Measurements from ENCODE around the gene SEZ6L.

SEZ6L gene

DNA sequence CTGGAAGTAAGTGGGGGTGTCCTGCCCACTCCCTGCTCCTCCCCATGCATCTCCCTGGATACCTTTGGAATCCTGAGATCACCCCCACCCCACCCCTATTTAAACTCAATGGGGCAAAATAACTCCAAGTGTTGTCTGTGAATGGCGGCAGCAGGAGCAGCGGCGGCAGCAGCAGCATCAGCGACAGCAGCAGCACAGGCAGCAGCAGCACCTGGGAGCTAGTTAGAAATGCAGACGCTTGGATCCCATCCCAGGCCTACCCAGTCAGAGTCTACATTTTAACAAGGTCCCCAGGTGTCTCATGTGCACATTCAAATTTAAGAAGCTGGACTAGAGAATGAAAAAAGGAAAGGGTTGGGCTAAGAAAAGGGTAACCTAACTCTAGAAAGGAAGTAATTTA lies 82.6 kb downstream of the SEZ6L start:
- no peak for FAIRE-seq

DNA sequence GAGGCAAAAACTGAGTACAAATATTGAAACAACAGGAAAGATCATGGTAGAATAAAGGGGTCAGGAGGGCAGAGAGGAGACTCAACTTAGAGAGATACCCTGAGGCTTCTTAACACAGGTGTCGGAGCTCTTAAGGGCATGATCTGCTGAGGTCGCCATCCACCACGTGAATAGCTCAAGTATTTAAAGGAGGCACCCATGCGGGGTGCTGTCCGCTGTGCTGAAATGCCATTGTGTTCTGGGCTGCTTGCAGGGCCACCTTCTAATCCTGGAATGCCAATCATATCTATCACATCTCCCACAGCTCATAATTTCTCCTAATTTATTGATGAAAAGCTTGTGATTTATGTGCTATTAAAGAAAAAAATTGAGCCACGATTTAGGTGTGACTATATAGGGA lies 90.2 kb downstream of the SEZ6L start:
- no peak for FAIRE-seq

GRCh38 chr22:26264162-26264561 lies 94.9 kb downstream of the SEZ6L start:
- FAIRE-seq = no peak

- no peak for FAIRE-seq
Measured at GRCh38 chr22:26265281-26265680, 96.0 kb downstream of the SEZ6L start.

DNA sequence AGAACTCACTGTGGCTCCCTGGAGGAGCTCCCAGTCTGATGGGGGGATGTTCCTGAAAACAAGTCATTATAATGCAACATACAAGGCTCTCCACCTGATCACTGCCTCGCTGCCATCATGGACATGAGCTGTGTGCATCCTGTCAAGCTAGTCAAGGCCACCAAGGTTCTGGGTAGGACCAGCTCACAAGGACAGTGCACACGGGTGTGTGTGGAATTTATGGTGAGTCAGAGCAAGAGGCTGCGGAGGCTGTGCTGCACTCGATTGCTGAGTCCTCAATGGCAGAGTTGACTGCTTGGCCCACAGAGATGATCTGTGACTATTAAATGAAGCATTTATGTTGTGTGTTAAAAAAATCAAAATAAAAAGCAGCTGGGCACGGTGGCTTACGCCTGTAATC lies 96.6 kb downstream of the SEZ6L start:
- no peak for FAIRE-seq

GRCh38 chr22:26267856-26268255 lies 98.6 kb downstream of the SEZ6L start:
- FAIRE-seq = no peak

GRCh38 chr22:26269572-26269971 lies 100.3 kb downstream of the SEZ6L start:
- FAIRE-seq = no peak

DNA sequence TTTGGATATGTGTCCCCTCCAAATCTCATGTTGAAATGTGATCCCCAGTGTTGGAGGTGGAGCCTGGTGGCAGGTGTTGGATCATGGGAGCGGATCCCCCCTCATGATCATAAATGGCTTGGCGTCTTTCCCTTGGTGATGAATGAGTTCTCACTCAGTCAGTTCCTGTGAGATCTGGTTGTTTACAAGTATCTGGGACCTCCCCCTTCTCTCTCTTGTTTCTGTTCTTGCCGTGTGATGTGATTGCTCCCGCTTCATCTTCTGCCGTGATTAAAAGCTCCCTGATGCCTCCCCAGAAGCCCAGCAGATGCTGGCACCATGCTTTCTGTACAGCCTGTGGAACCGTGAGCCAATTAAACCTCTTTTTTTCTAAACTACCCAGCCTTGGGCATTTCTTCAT lies 102.2 kb downstream of the SEZ6L start:
- no peak for FAIRE-seq

GRCh38 chr22:26273011-26273675 lies 103.9 kb downstream of the SEZ6L start:
- FAIRE-seq = no peak

DNA sequence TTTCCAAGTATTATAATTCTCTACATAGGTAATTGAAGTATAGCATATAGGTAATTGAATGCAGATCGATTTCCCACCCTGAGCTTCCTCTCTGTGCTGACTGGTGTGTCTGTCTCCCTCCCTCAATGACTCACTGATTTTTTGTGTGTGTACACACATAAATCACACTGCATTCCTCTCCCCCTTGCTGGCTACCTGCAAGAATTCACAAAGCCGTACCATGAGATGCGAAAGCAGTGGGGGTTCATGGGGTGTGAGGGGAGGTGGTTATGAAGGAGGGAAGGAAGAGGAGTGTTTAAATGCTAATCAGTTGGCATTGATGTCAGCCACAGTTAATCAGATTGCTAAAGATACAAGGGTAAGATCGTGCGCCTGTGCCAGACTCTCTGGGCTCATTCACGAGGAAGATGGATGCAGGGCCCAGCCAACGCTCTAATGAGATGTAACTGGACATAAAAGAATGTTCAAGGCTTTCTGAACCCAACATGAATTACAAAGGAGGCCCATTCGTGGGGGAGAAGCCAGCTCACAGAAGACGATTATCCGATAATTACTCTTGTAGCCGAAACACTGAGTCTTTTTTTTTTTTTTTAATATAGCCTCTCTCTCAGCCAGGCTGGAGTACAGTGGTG lies 107.4 kb downstream of the SEZ6L start:
- no peak for FAIRE-seq

DNA sequence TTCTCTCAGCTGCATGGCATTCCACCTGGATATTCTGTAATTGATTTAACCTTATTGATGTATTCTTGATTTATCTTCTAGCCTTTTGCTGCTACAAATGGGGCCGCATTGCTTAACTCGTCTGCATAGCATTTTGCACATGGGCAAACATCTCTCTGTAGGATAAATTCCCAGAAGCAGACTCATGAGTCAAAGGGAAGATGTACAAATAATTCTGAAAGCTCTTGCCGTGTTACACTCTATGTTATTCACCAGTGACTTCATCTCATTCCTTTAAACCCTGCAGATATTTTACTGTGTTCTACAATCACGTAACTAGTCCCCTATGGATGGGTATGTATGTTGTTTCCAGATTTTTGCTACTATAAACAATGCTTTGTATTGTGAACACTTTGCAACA lies 112.7 kb downstream of the SEZ6L start:
- FAIRE-seq = no peak

DNA sequence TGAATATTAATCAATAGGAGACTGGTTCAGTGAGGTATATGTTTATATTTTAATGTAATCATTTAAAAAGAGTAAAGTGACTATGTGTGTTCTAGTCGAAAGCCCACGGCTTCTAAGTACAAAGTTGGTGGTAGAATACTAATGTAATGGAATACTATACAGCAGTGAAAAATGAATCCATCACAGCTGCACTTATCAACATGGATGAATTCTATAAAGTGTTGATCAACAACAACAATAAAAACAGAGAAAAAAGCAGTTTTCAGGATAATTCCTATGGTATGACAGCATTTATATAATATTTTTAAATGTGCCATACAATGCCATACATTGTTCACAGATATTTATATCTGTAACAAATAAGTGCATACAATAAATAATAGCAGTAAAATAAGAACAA lies 114.1 kb downstream of the SEZ6L start:
- no peak for FAIRE-seq

DNA sequence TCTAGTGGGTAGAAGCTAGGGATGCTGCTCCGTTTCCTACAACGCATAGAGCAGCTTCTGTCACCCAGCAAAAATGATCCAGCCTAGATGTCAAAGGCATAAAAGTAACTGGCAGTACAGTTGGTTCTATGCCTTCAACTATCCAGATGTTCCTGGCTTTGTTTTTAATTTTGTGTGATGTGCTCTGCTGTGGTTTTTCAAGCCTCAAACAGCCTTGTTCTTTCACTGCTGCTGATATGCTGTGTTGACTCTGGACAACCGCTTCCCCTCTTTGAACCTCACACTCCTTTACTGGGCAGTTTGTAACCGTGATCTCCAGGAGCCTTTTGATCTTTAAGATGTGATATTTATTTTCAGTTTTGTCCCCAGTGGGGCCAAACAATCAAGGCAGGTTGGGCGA lies 116.4 kb downstream of the SEZ6L start:
- FAIRE-seq = no peak

DNA sequence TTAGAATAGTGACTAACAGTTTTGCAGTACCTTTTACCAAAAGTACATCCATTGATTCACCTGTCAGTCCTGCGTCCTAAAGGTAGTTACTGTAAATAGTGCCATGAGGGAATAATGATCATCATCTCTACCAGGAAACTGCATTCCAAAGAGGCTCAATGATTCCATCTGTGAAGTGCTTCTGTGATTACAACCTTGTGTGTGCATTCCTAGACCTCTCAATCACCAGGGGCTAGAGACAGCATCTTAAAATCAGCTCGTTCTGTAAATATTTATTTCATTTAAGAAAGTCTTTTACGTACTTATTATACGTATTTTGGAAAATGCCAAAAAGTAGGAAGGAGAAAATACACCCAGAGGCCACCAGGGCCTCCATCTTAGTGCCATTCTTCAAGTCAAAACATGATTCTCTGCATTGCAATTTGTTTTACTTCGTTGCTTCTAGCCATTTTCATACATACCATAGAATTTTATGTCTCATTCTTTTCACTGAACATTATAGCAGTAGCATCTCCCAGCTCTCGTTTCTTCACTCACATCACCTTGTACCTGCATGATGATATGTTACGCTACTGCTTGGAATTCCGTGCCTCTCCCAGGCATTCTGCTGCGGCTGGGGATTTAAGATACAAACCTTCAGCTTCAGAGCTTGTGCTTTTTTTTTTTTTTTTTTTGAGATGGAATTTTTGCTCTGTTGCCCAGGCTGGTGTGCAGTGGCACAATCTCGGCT lies 117.0 kb downstream of the SEZ6L start:
- FAIRE-seq = no peak

GRCh38 chr22:26287382-26288225 lies 118.3 kb downstream of the SEZ6L start:
- FAIRE-seq = no peak

DNA sequence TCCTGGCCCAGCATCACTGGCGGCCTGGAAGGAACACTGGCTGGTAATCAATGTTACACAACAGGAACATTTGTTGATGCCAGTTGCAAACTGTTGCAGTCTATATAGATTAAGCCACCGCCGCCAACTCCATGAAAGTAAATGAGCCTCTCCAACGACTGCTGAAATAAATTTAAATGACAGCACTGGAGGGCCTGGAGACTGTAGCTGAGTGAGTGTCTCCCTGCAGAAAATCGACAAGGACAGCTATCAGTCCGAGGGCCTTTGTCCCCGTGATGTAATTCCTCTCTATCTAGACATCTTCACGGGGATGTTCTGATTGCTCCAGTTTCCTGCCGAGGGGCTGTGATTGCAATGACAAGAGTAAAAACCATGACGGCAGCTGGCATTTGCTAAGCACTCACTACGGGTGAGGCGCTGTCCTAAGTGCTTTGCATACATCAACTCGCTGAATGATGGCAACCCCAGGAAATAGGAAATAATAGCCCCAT lies 120.4 kb downstream of the SEZ6L start:
- FAIRE-seq = no peak

DNA sequence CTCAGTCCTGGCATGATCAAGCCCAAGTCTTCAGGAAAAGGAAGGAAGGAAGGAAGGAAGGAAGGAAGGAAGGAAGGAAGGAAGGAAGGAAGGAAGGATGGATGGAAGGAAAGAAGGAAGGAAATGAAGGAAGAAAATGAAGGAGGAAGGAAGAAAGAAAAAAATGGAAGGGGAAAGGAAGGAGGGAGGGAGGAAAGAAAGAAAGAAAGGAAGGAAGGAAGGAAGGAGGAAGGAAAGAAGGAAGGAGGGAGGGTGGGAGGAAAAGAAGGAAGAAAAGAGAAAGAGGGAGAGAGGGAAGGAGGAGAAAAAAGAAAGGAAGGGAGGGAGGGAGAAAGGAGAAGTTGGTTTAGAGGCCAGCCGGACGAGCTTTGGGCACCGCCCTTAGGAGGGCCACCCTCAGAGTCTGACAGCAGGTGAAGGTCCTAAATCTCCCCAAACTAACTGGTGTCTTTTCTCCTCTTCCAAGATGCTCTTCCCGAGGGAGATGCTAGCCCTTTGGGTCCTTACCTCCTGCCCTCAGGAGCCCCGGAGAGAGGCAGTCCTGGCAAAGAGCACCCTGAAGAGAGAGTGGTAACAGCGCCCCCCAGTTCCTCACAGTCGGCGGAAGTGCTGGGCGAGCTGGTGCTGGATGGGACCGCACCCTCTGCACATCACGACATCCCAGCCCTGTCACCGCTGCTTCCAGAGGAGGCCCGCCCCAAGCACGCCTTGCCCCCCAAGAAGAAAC lies 122.8 kb downstream of the SEZ6L start:
- no peak for FAIRE-seq

GRCh38 chr22:26292667-26292995 lies 123.4 kb downstream of the SEZ6L start:
- FAIRE-seq = no peak

GRCh38 chr22:26295563-26296126 lies 126.4 kb downstream of the SEZ6L start:
- no peak for FAIRE-seq

DNA sequence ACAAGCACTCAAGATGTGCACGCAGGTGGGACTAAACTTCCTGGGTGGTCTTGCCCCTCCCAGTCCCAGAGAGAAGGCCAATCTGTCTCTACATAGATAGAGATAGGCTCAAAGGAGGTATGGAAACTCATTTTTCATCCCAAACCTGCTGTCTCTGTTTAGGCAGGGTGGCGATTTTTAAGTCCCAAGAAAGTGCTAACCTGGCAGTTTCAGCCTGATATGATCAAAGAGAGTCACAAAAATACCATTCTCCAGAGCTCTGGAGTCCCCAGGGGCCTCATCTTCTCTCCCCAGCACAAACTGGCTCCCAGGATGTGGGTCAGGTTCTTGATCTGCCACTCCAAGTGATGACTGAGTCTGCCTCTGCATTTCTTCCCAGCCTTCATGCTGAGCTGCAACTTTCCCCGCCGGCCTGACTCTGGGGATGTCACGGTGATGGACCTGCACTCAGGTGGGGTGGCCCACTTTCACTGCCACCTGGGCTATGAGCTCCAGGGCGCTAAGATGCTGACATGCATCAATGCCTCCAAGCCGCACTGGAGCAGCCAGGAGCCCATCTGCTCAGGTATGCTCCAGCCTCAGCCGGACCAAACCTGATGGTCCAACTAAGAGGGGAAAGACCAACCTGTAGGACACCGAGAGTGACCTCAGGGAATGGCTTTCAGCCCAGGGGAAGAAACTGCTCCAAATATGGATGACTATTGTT lies 129.5 kb downstream of the SEZ6L start:
- FAIRE-seq = no peak

- no peak for FAIRE-seq
Measured at GRCh38 chr22:26302726-26303125, 133.5 kb downstream of the SEZ6L start.

GRCh38 chr22:26303475-26303874 lies 134.2 kb downstream of the SEZ6L start:
- no peak for FAIRE-seq
